OCI-LY3 (cell line): ENCODE measurements around the gene CFAP43.

Source experiments
- CTCF ChIP-seq: fragments of 200-600, 300-600 bp; sonication (generic); IDR thresholded peaks from 2 replicates; pipeline ENCODE4 v1.5.1; 2014; ENCODE audit warnings: antibody characterized with exemption, low read length, low read depth
- EZH2phosphoT487 ChIP-seq: fragments of 200-600 bp; shearing (Covaris generic); IDR thresholded peaks from 2 replicates; pipeline ENCODE4 v1.6.1; 2018; ENCODE audit warnings: antibody characterized with exemption, mixed run types, low read depth

GRCh38 chr10:104246976-104247375 is 14.8 kb upstream of the CFAP43 start:
- TF ChIP-seq CTCF, result no peak
- no peak for TF ChIP-seq EZH2phosphoT487
